HepG2 (cell line): ENCODE results near the gene TEAD3. TPM values are rescaled to one million over a fixed set of nuclear protein-coding genes. Genes with fewer than 3 reads are reported as not detected.

Experiments used
- ATF1 ChIP-seq: IDR thresholded peaks from 2 replicates; pipeline ENCODE4 v1.6.1; 2016; ENCODE audit warnings: mild to moderate bottlenecking, control low read depth
- CBX1 ChIP-seq: IDR thresholded peaks from one replicate; pipeline ENCODE4 v1.6.1; 2016; ENCODE audit warnings: antibody characterized with exemption, low read depth
- CENPT ChIP-seq: sonication (generic); formaldehyde crosslinking; IDR thresholded peaks from 2 replicates; pipeline ENCODE4 v1.8.0; 2022; ENCODE audit warnings: low read depth, mild to moderate bottlenecking, moderate library complexity, missing genetic modification reagents
- EEA1 ChIP-seq: sonication (generic); formaldehyde crosslinking; IDR thresholded peaks from 2 replicates; pipeline ENCODE4 v1.5.1; 2020; ENCODE audit warnings: mild to moderate bottlenecking, missing genetic modification reagents, borderline replicate concordance
- IRX3 ChIP-seq: sonication (generic); formaldehyde crosslinking; IDR thresholded peaks from 2 replicates; pipeline ENCODE4 v1.8.1; 2023; ENCODE audit warnings: mild to moderate bottlenecking, low read depth, missing genetic modification reagents, borderline replicate concordance
- KDM5B ChIP-seq: sonication (generic); formaldehyde crosslinking; IDR thresholded peaks from 2 replicates; pipeline ENCODE4 v1.4.0; 2020; ENCODE audit warnings: missing genetic modification reagents, mild to moderate bottlenecking, borderline replicate concordance
- NCOA1 ChIP-seq: sonication (generic); formaldehyde crosslinking; IDR thresholded peaks from 2 replicates; pipeline ENCODE4 v1.9.0; 2021; ENCODE audit warnings: missing genetic modification reagents
- PAF1 ChIP-seq: IDR thresholded peaks from 2 replicates; pipeline ENCODE4 v1.6.1; 2016; ENCODE audit warnings: missing genetic modification reagents, missing compliant biosample characterization
- PAWR ChIP-seq: sonication (generic); formaldehyde crosslinking; IDR thresholded peaks from 2 replicates; pipeline ENCODE4 v1.4.0; 2020; ENCODE audit warnings: missing genetic modification reagents, mild to moderate bottlenecking, borderline replicate concordance
- POLR2AphosphoS5 ChIP-seq: IDR thresholded peaks from 2 replicates; pipeline ENCODE4 v1.6.1; 2012; ENCODE audit warnings: low read depth, low read length
- SATB2 ChIP-seq: sonication (generic); formaldehyde crosslinking; IDR thresholded peaks from 2 replicates; pipeline ENCODE4 v1.5.0; 2020; ENCODE audit warnings: missing genetic modification reagents
- SYNCRIP ChIP-seq: fragments of 200-400 bp; formaldehyde crosslinking; IDR thresholded peaks from 2 replicates; pipeline ENCODE4 v1.6.1; 2018; ENCODE audit warnings: mild to moderate bottlenecking, low read depth, low read length; ENCODE audit not compliant: insufficient read depth
- TBL1XR1 ChIP-seq: fragments of 150-350 bp; IDR thresholded peaks from 2 replicates; pipeline ENCODE4 v1.6.1; 2014; ENCODE audit warnings: borderline replicate concordance, low read length; ENCODE audit not compliant: partially characterized antibody
- U2AF1 ChIP-seq: fragments of 200-400 bp; formaldehyde crosslinking; optimal IDR thresholded peaks from 2 replicates; pipeline ENCODE3; 2017; ENCODE audit warnings: mild to moderate bottlenecking, low read depth, low read length
- ZC3H13 ChIP-seq: sonication (generic); formaldehyde crosslinking; IDR thresholded peaks from 2 replicates; pipeline ENCODE4 v1.8.1; 2023; ENCODE audit warnings: mild to moderate bottlenecking, missing genetic modification reagents, moderate library complexity
- ZFP62 ChIP-seq: sonication (generic); formaldehyde crosslinking; IDR thresholded peaks from 2 replicates; pipeline ENCODE4 v1.4.0; 2020; ENCODE audit warnings: missing genetic modification reagents
- ZMYM2 ChIP-seq: sonication (generic); formaldehyde crosslinking; IDR thresholded peaks from 2 replicates; pipeline ENCODE4 v1.8.0; 2022; ENCODE audit warnings: mild to moderate bottlenecking, missing genetic modification reagents
- ZNF180 ChIP-seq: sonication (generic); formaldehyde crosslinking; IDR thresholded peaks from 2 replicates; pipeline ENCODE4 v1.4.0; 2020; ENCODE audit warnings: low read depth, missing genetic modification reagents, borderline replicate concordance
- ZNF441 ChIP-seq: sonication (generic); formaldehyde crosslinking; IDR thresholded peaks from 2 replicates; pipeline ENCODE4 v1.7.0; 2021; ENCODE audit warnings: missing genetic modification reagents, borderline replicate concordance
- ZNF564 ChIP-seq: sonication (generic); formaldehyde crosslinking; IDR thresholded peaks from 2 replicates; pipeline ENCODE4 v1.8.1; 2023; ENCODE audit warnings: mild to moderate bottlenecking, missing genetic modification reagents
- ZNF652 ChIP-seq: IDR thresholded peaks from 2 replicates; pipeline ENCODE4 v1.6.1; 2016; ENCODE audit warnings: low read depth, borderline replicate concordance
- ZNF737 ChIP-seq: sonication (generic); formaldehyde crosslinking; IDR thresholded peaks from 2 replicates; pipeline ENCODE4 v1.5.0; 2020; ENCODE audit warnings: missing genetic modification reagents, mild to moderate bottlenecking, borderline replicate concordance
- ZNF879 ChIP-seq: sonication (generic); formaldehyde crosslinking; IDR thresholded peaks from 2 replicates; pipeline ENCODE4 v1.8.1; 2023; ENCODE audit warnings: missing genetic modification reagents
- polyA plus RNA-seq, 8 experiments: library from polyadenylated mRNA; depleted of rRNA in 3 of 8; stranded (reverse) in 7 of 8; unstranded in 1 of 8; fragments of >200 nt; fragmentation: Illumina TruSeq in 4 of 8; extraction: Trizol in 4 of 8; gene quantifications; 2 replicates each; pipeline versions ENCODE4 v1.2.1 to v1.2.3, GENCODE V29; 2011 to 2016; ENCODE audit warnings: low read depth in 4 of 8, missing spikeins in 1 of 8, mixed read lengths in 1 of 8; ENCODE audit not compliant: insufficient read depth in 1 of 8
- total RNA-seq, 5 experiments: library from RNA; depleted of rRNA; stranded (reverse); fragments of >200 nt; fragmentation: Illumina TruSeq; extraction: Trizol; gene quantifications; 2 replicates each; pipeline ENCODE4 v1.2.3, GENCODE V29; 2016; ENCODE audit warnings: low read depth in 1 of 5
- TF ChIP-seq, protein P1 (sequence below): IDR thresholded peaks from 2 replicates; pipeline ENCODE4 v1.6.1; 2016; ENCODE audit warnings: low read depth, borderline replicate concordance
- TF ChIP-seq, protein P2 (sequence below): sonication (generic); formaldehyde crosslinking; IDR thresholded peaks from 2 replicates; pipeline ENCODE4 v1.8.1; 2022; ENCODE audit warnings: low read depth, mild to moderate bottlenecking, missing genetic modification reagents

The TEAD3 gene
- total and polyA plus RNA-seq, 2 of the 13 experiments (the other 11 are each of a cell fraction or from before 2014, with no cell fraction given) = 15.1 to 16.5 TPM

DNA sequence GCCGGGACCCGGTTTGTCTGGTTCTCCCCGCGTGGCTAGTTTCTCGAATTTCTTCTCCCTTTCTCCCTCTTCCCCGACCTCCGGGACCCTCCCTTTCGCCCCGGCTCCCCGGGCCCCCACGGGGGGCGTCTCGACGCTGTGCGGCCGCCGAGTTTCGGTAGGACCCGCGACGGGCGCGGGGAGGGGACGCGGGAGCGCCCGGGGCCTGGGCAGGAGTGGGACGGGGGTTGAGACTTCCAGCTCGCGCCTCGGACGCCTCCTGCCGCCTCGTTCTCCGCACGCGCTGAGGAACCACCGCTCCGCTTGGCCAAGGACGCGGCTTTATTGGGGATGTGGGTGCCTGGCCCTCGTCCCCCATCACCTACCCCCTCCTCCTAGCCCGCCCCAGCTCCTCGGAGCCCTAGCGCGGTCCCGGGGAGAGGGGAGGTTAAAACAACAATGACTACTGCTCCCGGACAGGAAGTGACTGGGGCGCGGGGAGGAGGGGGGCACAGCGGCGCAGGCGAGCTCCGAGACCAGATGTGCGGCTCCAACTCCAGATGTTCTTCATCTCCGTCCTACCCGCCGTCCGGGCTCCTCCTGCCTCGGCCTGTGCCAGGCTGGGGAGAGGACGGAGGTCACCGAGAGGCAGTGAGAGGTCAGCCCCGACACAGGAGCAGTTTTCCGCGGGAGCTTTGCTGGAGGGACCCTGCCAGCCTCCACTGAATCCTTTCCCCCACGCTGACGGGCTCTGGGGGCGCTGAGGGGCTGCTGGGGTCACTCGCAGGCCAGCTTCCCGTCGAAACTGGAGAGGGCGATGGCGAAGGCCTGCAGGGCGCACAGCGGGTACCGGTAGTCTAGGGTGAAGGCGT, 917 bp upstream of the TEAD3 start (continued):
- peak; percentile 57; the same call in 1 of the 2 replicates for TF ChIP-seq NCOA1 (CRISPR knock-in tag)
- peak; percentile 93; the same call in 1 of the 2 replicates for TF ChIP-seq ZNF737 (CRISPR knock-in tag)
- TF ChIP-seq, protein P1, sequence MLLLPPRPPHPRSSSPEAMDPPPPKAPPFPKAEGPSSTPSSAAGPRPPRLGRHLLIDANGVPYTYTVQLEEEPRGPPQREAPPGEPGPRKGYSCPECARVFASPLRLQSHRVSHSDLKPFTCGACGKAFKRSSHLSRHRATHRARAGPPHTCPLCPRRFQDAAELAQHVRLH (CRISPR knock-in tag) = peak; percentile 91; the same call in 1 of the 2 replicates
- TF ChIP-seq PAF1 (CRISPR knock-in tag) = no peak
- TF ChIP-seq TBL1XR1 = no peak
- no peak for TF ChIP-seq POLR2AphosphoS5
- peak; percentile 79 for TF ChIP-seq ZMYM2 (CRISPR knock-in tag)
- peak; percentile 74; the same call in 1 of the 2 replicates for TF ChIP-seq CENPT (CRISPR knock-in tag)
- peak; percentile 98 for TF ChIP-seq KDM5B (CRISPR knock-in tag)
- TF ChIP-seq ZNF652 = no peak; the same call in 1 of the 2 replicates
- peak; percentile 75; the same call in 1 of the 2 replicates for TF ChIP-seq ZNF564 (CRISPR knock-in tag)
- TF ChIP-seq SATB2 = peak; percentile 95
- TF ChIP-seq ZNF879 (CRISPR knock-in tag) = peak; percentile 97
- no peak for TF ChIP-seq ZFP62 (CRISPR knock-in tag)
- peak; percentile 92; the same call in 1 of the 2 replicates for TF ChIP-seq EEA1 (CRISPR knock-in tag)
- TF ChIP-seq, protein P2, sequence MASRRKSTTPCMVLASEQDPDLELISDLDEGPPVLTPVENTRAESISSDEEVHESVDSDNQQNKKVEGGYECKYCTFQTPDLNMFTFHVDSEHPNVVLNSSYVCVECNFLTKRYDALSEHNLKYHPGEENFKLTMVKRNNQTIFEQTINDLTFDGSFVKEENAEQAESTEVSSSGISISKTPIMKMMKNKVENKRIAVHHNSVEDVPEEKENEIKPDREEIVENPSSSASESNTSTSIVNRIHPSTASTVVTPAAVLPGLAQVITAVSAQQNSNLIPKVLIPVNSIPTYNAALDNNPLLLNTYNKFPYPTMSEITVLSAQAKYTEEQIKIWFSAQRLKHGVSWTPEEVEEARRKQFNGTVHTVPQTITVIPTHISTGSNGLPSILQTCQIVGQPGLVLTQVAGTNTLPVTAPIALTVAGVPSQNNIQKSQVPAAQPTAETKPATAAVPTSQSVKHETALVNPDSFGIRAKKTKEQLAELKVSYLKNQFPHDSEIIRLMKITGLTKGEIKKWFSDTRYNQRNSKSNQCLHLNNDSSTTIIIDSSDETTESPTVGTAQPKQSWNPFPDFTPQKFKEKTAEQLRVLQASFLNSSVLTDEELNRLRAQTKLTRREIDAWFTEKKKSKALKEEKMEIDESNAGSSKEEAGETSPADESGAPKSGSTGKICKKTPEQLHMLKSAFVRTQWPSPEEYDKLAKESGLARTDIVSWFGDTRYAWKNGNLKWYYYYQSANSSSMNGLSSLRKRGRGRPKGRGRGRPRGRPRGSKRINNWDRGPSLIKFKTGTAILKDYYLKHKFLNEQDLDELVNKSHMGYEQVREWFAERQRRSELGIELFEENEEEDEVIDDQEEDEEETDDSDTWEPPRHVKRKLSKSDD = peak; percentile 46; the same call in 1 of the 2 replicates
- TF ChIP-seq IRX3 (CRISPR knock-in tag) = peak; percentile 71; the same call in 1 of the 2 replicates
- peak; percentile 94 for TF ChIP-seq ZNF441
- TF ChIP-seq CBX1 = no peak
- TF ChIP-seq PAWR (CRISPR knock-in tag) = no peak
- no peak for TF ChIP-seq ATF1
- 0 out of 2 replicates have a peak, but pooled peaks have one; percentile 27 for TF ChIP-seq ZNF180 (CRISPR knock-in tag)
- peak; percentile 28 for TF ChIP-seq U2AF1
- TF ChIP-seq ZC3H13 (CRISPR knock-in tag) = peak; percentile 42; the same call in 1 of the 2 replicates
- TF ChIP-seq SYNCRIP = no peak
